HG02588 (cell line): ENCODE measurements around the gene MTSS2.

ENCODE experiments used
- ATAC-seq: cut with Tn5 transposase; IDR thresholded peaks from one replicate; pipeline ENCODE4 v1.9.1; 2021; ENCODE audit warnings: mild to moderate bottlenecking, moderate library complexity; ENCODE audit not compliant: unreplicated experiment

MTSS2 gene, protein sequence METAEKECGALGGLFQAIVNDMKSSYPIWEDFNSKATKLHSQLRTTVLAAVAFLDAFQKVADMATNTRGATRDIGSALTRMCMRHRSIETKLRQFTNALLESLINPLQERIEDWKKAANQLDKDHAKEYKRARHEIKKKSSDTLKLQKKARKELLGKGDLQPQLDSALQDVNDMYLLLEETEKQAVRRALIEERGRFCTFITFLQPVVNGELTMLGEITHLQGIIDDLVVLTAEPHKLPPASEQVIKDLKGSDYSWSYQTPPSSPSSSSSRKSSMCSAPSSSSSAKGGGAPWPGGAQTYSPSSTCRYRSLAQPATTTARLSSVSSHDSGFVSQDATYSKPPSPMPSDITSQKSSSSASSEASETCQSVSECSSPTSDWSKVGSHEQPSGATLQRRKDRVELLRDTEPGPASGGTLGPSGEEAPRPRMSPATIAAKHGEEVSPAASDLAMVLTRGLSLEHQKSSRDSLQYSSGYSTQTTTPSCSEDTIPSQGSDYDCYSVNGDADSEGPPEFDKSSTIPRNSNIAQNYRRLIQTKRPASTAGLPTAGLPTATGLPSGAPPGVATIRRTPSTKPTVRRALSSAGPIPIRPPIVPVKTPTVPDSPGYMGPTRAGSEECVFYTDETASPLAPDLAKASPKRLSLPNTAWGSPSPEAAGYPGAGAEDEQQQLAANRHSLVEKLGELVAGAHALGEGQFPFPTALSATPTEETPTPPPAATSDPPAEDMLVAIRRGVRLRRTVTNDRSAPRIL

DNA sequence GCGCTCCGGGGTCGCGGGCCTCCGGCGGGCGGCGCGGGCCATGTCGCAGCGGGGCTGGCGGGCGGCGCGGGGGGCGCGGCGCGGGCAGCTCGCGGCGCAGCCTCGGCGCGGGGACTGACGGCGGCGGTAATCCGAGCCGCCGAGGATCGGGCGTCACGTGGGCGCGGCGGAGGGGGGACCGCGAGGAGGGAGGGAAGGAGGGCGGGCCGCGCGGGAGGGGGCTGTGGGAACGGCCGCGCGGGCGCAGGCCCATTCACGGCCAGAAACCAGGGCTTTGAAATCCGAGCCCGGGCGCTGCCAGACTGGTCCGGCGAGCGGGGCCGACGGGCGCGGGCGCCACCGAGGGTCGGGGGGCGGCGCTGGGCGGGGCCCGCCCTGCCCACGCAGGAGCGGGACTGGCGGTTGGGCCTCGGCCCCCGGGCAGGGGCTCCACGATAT lies at the start of gene MTSS2:
Gene MTSS2 (minus strand): TSS at position 116 of the 438 bp plus-strand sequence. CDS start 262 bp downstream, outside the sequence.
- ATAC-seq, result no peak

DNA sequence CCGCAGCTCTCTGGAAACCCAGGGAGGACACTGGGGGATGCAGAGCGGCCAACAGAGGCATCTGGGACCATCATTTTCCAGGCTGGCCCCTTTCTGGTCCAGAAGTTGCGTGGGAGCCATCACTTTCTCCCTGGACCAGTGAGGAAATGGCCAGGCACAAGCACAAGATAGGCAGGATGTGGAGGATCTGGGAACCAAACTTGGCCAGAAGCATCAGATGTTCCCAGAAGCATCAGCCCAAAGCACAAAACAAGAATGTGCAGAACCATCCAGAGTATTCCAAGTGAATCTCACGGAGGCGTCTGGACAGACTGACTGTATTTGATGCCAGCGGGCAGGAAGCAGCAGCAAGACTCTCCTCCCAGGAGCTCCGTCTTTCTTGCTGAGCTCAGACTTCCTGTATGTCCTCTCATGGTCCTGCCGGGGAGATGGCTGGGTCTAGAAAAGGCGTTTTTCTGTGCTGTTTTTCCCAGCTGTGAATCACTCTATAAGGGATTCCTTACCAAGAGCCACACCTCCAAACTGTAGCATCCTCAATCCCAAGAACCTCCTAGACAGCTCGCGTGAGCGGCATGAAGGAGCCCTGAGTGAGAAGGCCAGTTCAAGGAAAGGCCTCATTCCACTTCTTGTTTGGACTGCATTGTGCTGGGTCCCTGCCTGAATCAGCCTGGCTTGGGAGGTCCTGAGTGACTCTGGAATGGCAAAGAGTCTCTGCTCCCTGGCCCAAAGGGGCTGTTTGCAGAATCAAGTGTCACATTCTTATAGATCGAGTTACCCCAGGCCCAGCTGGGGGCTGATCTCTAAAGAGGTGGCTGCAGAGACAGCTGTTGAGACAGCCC lies 49.5 kb upstream of the MTSS2 start:
- ATAC-seq, result no peak

DNA sequence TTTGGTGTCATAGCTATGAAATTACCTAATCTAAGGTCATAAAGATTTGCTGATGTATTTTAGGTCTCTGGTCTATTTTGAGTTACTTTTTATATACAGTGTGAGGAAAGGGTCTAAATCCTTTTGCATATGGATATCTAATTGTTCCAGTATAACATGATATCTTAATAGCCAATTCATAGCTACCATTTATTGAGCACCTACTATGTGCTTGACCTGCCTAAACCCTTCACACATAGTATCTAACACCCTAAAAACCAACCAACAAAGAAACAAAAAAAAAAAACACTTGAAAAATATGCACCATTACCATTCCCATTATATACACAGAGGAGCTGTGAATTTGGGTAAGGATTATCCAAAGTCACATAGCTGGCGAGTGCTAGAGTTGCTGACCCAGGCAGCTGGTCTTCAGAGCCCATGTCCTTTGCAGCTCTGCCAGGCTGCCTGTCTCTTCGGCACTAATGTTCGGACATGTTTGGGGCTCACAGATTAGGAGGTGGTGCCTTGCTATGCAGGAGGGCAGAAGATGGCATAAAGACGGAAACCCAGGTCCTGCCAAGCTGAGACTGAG lies 48.8 kb upstream of the MTSS2 start:
- no peak for ATAC-seq

DNA sequence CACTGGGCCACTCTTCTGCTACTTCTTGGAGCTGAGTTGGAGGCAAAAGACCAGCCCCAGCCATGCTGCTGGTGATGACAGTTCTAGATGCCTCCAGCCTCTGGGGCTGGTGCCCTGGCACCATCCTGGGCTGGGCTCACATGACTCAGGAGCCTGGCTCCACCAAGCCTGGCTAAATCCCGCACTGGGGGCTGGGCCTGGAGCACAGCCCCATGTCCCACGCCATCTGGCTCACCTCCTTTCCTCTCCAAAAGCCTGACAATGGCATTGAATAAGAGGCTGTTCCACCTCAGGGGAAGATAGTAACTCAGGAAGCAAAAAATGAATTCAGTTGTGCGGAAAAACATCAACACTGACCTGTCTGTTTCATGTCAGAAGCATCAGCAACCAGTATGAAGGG lies 45.1 kb upstream of the MTSS2 start:
- no peak for ATAC-seq

DNA sequence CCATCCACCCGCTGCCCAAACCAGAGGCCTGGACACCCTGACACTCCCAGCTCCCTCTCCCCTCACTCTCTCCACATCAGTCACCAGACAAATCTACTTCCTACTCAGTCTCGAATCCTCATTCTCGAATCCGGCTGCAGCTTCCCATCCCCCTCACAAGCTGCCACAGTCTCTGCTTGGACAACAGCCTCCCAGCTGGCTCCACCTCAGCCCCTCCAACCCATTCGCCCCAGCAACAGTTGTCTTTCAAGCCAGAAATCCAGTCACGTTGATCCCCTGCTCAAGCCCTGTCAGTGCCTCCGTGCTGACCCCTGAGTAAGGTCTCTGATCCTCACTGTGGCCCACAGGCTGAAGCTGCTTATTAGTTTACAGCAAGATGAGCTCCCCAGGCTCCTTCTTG lies 44.2 kb upstream of the MTSS2 start:
- no peak for ATAC-seq

DNA sequence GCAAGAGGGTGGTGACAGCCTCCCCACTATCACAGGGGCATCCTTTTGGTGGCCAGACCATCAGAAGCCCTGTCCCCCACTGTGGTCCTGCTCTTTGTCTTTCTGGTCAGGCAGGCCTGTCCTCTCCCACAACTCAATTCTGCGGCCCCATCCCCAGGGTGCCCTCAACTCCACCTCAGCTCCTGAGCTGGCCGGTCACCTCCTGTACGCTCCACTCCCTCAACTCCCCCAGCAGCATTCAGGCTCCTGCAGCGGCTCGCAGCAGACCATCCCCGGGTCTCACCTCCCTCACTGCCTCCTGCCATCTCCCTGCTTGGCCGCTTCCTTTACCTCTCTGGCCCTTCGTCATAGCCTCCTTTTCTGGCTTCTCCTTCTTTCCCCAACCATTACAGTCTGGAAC lies 43.4 kb upstream of the MTSS2 start:
- ATAC-seq, result no peak

DNA sequence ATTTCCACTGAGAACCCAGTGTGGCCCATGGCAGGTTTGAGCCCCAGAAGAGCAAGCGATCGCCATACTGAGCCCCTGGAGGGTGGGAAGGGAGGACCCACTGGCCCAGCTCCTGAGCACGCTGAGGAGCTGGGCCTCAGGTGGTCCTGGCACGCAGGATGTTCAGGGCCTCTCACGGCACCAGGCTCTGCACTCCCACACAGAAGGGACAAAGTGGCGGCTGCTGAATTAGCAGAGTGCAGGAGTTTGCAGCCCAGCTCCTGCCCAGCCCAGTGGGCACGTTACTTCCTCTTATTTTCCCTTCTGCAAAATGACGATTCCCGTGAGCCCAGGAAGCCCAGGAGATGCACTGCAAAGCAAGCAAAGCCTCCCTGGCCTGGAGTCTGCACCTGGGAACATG lies 42.3 kb upstream of the MTSS2 start:
- ATAC-seq, result no peak

DNA sequence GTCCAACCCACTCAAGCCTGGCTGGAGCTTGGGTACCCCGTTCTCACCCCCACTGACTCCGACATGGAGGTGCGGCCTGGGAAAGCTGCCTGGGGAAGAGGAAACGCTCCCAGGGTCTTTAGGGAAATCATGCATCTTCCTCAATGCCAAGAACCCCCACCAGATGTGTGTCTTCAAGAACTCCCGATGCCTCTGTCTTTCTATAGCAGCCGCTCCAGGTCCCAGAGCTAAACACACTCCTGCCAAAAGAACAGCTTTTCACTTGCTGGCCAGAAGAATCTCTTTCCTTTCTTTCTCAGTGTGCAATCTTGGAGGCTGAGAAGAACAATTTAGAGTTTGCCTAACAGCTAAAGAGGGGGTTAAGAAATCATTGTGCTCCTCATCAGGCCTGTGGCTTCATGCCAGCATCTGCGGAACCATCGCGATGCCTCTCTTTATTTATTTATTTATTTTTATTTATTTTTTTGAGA lies 41.1 kb upstream of the MTSS2 start:
- ATAC-seq, result no peak

DNA sequence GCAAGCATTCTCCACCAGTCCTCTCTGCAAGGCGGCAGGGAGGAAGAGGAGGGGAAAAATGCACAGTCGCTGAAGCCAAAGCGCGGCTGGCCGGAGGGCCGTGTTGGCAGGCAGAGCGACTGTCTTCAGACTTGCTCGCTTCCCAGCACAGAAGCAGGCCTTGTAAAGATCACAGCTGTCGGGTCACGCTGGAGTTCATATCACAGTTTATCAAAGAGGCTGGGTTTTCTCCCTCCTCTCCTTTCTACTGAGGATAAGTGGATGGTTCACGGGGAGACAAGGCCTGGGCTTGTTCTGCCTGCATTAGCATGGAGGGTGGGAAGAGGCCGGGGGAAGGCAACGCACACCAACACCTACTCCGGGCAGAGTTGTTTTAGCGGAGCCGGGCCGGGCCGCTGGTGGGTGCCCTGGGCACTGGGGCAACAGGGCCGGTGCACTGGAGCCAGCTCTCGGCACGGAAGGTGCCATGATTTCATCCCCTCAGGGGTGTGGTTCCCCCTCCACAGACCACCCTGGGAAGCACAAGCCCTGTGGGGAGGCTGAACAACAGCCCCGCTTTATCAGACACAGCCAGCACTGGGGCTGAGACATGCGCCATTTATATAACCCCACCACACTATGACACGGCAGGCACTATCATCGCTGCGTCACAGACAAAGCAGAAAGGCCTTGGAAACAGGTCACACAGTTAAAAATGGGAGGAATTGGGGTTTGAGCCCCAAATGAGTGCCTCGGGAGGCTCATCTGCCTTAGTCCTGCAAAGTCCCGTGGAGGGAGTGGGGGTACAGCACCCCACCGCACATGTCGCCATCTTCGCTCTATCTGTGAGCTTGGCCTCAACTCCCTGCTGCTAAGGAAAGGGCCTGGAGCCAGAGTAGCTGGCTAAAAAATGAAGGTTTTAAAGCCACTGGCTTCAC lies 40.3 kb upstream of the MTSS2 start:
- ATAC-seq, result no peak

DNA sequence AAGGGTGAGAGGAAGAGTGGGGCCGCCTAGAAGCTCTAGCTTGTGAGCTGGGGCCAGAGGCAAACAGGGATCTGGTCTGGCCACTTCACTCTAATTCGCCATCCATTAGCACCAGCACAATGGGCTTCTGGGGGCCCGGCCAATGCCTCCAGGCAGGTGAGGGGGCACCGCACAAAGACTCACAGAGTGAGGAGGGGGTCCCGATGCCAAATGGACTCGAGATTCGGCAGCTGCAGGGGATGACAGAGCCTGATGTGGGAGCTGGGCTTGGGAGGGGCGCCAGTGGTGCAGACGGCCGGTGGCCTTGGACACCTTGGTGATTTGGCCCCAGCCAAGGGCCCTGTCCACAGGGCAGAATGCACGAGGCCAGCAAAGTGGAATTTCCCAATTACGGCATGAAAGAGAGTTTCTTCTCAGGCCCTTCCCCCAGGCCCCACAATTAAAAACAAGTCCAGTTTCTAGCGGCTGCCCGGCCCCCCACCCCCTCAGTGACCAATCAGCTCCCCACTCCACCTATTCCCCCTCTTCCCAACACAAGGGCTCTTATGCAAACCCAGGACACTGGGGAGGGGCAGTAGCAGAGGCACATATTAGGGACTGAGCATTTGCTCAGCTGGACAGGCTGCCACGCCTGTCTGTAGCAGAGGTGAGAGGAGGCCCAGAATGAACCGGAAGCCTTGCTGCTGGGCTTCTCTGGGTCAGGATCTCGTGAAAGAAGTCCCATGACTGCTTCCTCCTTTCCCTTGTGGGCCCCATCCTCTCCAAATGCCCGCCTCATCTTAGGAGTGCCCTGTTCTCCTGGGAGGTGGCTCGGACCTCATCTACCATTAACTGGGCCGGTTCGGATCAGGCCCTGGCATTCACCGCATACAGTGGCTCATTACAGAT lies 39.4 kb upstream of the MTSS2 start:
- ATAC-seq, result no peak

DNA sequence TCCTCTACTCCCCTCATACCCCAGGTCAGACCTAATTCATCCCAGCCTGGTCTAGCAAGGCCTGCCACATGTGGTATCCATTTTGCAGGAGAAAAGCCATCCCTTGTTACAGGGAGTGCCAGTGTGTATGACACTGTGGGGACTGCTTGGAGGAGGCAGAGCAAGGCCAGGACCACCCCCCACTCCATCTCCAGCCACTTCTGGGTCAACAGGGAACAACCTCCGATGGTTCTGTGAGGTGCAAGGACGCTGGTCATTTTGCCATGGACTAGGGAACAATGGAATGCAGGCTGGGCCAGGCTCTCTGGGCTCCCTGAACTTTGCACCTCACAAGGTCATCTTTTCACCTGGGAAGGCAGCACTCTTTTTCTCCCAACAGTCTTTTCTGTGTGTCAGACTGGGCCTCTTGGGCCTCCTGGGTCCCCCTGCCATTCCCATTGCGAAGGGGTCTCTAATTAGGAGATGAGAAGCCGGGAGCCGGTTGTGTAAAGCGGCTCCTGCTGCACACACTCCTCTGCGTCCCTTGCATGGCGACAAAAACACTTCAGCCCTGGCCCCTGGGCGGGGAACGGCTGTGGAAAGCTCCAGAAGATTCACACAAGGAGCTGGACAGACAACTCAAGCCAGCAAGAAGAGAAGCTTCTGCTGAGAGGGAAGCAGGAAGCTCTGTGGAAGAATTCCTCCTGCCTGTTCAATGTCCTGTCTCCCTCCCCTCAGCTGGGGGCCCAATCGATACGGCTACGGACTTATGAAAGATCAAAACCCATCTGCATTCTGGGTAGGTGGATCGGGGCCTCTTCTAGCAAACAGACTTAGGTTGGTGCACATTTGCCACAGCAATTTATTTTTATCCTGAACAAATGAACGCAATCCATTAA lies 38.5 kb upstream of the MTSS2 start:
- ATAC-seq, result no peak

DNA sequence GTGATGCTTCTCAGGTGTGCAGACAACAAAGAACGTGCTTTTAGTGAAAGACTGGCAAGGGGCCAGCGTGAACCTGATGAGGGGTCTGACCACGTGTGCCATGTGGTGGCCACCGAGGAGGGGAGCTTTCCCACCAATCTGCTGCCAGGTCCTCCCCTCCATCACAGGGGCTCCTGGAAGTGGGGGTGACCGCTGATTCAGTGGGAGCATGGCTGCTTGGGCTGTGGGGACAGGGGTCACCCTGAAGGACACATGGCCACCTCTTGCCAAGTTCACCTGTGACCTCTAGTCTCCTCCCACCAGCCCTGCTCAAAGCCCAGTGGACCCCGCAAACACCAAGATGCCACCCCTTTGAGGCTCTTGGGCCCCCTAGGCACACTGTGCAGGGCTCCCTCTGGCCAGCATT lies 37.9 kb upstream of the MTSS2 start:
- no peak for ATAC-seq

DNA sequence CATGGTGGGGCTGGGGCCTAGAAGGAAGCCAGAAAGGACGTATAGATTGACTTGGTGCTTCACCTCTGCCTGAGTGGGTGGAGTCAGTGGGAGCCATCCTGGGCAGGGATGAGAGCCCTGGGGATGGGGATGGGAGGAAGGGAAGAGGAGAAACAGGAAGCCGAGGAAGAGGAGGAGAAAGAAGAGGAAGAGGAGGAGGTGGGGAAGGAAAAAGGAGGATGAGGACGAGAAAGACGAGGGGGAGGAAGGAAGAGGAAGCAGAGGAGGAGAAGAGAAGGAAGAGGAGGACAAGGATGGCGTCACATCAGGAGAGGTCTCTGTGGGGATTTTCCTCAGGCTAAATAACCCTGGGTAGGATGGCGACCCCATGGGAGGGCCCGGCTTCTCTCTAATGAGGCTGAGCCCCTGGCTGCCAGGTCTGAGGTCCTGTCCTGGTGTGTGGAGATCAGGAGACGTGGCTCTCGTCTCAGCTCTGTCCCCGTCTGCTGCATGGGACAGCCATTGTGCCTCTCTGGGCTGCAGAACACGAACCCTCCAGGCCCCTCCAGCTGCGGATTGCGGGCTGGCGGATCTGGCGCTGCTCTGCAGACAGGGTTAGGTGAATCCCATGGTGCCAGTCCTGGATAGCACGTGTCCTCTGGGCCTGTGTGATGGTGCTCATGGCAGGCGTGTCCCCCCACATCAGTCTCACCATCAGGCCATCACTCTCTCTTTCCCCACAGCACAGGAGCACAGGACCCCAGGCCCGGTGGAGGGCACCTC lies 35.5 kb upstream of the MTSS2 start:
- no peak for ATAC-seq

DNA sequence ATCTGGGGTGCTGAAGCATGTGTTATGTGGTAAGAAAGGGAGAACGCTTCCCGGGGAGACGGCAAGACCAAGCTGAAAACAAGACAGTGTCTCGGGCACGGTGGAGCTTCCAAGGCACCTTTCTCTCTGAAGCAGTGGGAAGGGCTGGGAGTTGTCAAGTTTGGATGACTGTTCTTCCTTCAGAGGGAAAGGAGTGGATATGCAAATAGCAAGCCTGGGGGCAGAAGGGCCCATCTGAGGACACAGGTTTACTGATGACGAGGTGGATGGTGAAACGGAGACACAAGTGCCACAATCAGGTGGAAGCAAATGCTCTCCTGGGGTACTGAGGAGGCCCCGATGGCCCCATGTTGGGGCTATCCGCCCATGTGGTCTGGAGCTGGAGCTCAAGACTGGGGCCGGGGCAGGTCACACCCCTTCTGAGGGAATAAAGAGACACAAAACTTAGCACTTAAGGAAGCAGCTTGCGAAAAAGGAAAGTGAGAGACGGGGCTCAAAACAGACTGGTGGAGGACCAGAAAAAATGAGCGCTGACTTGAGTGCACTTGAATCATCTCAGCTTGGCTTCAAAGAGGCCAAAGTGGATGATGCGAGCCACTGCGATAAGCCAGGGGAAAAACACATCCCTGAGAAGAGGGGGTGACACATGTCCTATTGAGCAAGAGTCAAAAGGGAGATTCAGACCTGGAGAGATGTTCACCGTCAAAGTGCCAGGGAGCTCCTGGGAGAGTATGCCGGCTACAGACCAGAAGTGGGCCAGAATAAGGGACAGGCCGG lies 34.8 kb upstream of the MTSS2 start:
- no peak for ATAC-seq

DNA sequence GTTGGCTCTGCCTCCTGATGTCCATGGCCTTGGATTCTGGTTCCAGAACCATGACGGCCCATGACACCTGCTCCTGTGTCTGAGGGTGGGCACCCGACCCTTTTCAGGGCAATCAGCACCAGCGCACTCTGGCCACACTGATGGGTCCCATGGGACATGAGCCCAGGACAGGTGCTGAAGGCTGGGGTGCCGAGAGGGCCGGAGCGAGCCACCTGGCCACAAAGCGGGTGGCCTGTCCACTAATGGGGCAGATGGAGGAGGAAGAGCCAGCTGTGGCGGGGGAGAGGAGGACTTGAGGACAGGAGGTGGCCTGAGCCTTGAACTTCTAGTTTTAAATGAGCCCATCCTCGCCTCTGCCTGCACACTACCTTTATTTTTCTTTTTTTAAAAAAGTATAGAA lies 31.2 kb upstream of the MTSS2 start:
- ATAC-seq, result no peak

DNA sequence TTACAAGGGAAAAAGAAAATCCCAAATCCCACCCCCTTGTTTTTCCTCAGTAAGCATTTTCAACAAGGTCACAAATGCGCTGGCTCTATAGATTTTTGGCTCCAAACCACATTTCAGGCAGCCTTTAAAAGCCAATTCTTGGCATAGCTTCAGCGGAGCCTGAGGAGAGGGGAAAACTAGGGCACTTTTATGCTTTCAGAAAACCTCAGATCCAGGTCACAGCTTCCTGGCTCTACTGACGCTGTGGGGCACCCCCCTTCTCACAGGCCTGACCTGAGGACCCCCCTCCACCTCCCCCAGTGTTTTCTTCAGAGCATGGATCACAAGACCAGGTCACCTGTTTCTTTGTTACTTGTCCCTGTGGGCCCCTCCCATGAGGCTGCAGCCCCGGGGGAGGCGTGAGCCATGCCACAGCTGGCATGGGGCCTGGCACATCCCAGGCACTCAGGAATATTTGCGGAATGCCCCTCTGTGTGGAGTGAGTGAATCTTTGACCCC lies 30.1 kb upstream of the MTSS2 start:
- no peak for ATAC-seq
